IMR-90 (cell line): ENCODE measurements around the gene MYO1D. TPM values are rescaled to one million over a fixed set of nuclear protein-coding genes. Genes with fewer than 3 reads are reported as not detected.

Source experiments
- ATAC-seq: fragments of 200-7000 bp; cut with Tn5 transposase; 2 replicates; pipeline ENCODE4 v1.9.1; 2020; ENCODE audit warnings: low read depth, mild to moderate bottlenecking, moderate library complexity
- BruUV-seq: library from RNA; stranded (reverse); fragments of 400-500 nt; replicated peaks from 2 replicates; lab custom pipeline; 2021; lab: Mats Ljungman, UMichigan
- CTCF ChIA-PET: fragments of 300-600 bp; formaldehyde crosslinking; extraction: SDS; loops from one replicate; lab custom pipeline; 2021; ENCODE audit warnings: antibody characterized with exemption; lab: Yijun Ruan, JAX
- POLR2A ChIA-PET: fragments of 300-600 bp; sonication (Branson Sonifier 250); formaldehyde crosslinking; loops from one replicate; lab custom pipeline; 2022; ENCODE audit warnings: antibody characterized with exemption; ENCODE audit not compliant: unreplicated experiment; lab: Charles Lee
- DNase-seq: peaks from one replicate; pipeline ENCODE4 v3.0.0; 2013
- H2AFZ ChIP-seq: replicated peaks from 2 replicates; pipeline ENCODE3; 2013; ENCODE audit warnings: low read length, mild to moderate bottlenecking; ENCODE audit not compliant: poor library complexity
- H2AK5ac ChIP-seq: 2 replicates; pipeline ENCODE4 v1.6.1; 2013; ENCODE audit warnings: low read depth, low read length, inconsistent platforms
- H2AK9ac ChIP-seq: replicated peaks from 2 replicates; pipeline ENCODE3; 2013; ENCODE audit warnings: mild to moderate bottlenecking, low read depth, low read length, moderate library complexity; ENCODE audit not compliant: poor library complexity
- H2BK120ac ChIP-seq: 2 replicates; pipeline ENCODE4 v1.6.1; 2013; ENCODE audit warnings: low read depth, low read length, inconsistent platforms
- H2BK15ac ChIP-seq: 3 replicates; pipeline ENCODE4 v1.6.1; 2013; ENCODE audit warnings: low read depth, low read length, inconsistent platforms
- H2BK20ac ChIP-seq: 2 replicates; pipeline ENCODE4 v1.6.1; 2013; ENCODE audit warnings: low read depth, mild to moderate bottlenecking, inconsistent platforms, low read length, moderate library complexity
- H2BK5ac ChIP-seq: 2 replicates; pipeline ENCODE4 v1.6.1; 2013; ENCODE audit warnings: mild to moderate bottlenecking, low read depth, low read length, inconsistent platforms; ENCODE audit not compliant: poor library complexity, severe bottlenecking
- H3K14ac ChIP-seq: replicated peaks from 2 replicates; pipeline ENCODE4 v1.6.1; 2013; ENCODE audit warnings: low read depth, low read length, inconsistent platforms
- H3K18ac ChIP-seq: 2 replicates; pipeline ENCODE4 v1.6.1; 2013; ENCODE audit warnings: low read depth, low read length, control low read depth
- H3K23ac ChIP-seq: 2 replicates; pipeline ENCODE4 v1.6.1; 2013; ENCODE audit warnings: low read depth, low read length, inconsistent platforms
- H3K27ac ChIP-seq: 2 replicates; pipeline ENCODE4 v1.5.1; 2013; ENCODE audit warnings: mild to moderate bottlenecking, control low read depth, low read length; ENCODE audit not compliant: insufficient read depth
- H3K27me3 ChIP-seq: 2 replicates; pipeline ENCODE4 v1.6.1; 2013; ENCODE audit warnings: low read length; ENCODE audit not compliant: control insufficient read depth, insufficient read depth
- H3K36me3 ChIP-seq: 2 replicates; pipeline ENCODE4 v1.6.1; 2013; ENCODE audit warnings: low read length, mixed read lengths; ENCODE audit not compliant: control insufficient read depth, insufficient read depth
- H3K4ac ChIP-seq: 2 replicates; pipeline ENCODE4 v1.6.1; 2013; ENCODE audit warnings: low read depth, low read length, inconsistent platforms
- H3K4me1 ChIP-seq: 2 replicates; pipeline ENCODE4 v1.6.1; 2013; ENCODE audit warnings: low read length, mixed read lengths; ENCODE audit not compliant: control insufficient read depth, insufficient read depth
- H3K4me2 ChIP-seq: 2 replicates; pipeline ENCODE4 v1.6.1; 2013; ENCODE audit warnings: low read depth, mild to moderate bottlenecking, control low read depth, low read length, moderate library complexity
- H3K4me3 ChIP-seq: 2 replicates; pipeline ENCODE4 v1.5.1; 2013; ENCODE audit warnings: low read depth, mild to moderate bottlenecking, control low read depth, low read length, moderate library complexity; ENCODE audit not compliant: insufficient read depth
- H3K56ac ChIP-seq: 2 replicates; pipeline ENCODE4 v1.6.1; 2013; ENCODE audit warnings: low read length, inconsistent platforms; ENCODE audit not compliant: insufficient read depth; ENCODE audit errors: extremely low read depth
- H3K79me1 ChIP-seq, 2 experiments: 2 replicates each; pipeline ENCODE4 v1.6.1; 2013; ENCODE audit warnings: low read length in 2 of 2, inconsistent platforms in 1 of 2, low read depth in 1 of 2
- H3K9ac ChIP-seq: 2 replicates; pipeline ENCODE4 v1.6.1; 2013; ENCODE audit warnings: low read depth, low read length, control low read depth
- H3K9me1 ChIP-seq: 2 replicates; pipeline ENCODE4 v1.6.1; 2013; ENCODE audit warnings: low read length, inconsistent platforms; ENCODE audit not compliant: insufficient read depth
- H3K9me3 ChIP-seq: 2 replicates; pipeline ENCODE4 v1.6.1; 2013; ENCODE audit warnings: low read length; ENCODE audit not compliant: control insufficient read depth, insufficient read depth
- H4K20me1 ChIP-seq: 2 replicates; pipeline ENCODE4 v1.6.1; 2013; ENCODE audit warnings: low read length, inconsistent platforms; ENCODE audit not compliant: insufficient read depth
- H4K5ac ChIP-seq: 2 replicates; pipeline ENCODE4 v1.6.1; 2013; ENCODE audit warnings: mild to moderate bottlenecking, low read depth, low read length, control low read depth
- H4K8ac ChIP-seq, 2 experiments: 2 replicates each; pipeline ENCODE4 v1.6.1; 2013; ENCODE audit warnings: low read depth in 2 of 2, low read length in 2 of 2, control low read depth in 1 of 2, inconsistent platforms in 1 of 2
- H4K91ac ChIP-seq: 2 replicates; pipeline ENCODE4 v1.6.1; 2013; ENCODE audit warnings: low read depth, low read length, inconsistent platforms; ENCODE audit not compliant: insufficient read depth
- BHLHE40 ChIP-seq: fragments of 150-350 bp; IDR thresholded peaks from 2 replicates; pipeline ENCODE4 v1.6.1; 2016; ENCODE audit warnings: mild to moderate bottlenecking, low read depth, low read length
- CEBPB ChIP-seq: IDR thresholded peaks from 2 replicates; pipeline ENCODE4 v1.6.1; 2012; ENCODE audit warnings: low read depth, low read length, improper control_type of control experiment
- FOS ChIP-seq: fragments of 150-350 bp; IDR thresholded peaks from 2 replicates; pipeline ENCODE4 v1.6.1; 2016; ENCODE audit warnings: low read depth, low read length
- MAFK ChIP-seq: IDR thresholded peaks from 2 replicates; pipeline ENCODE4 v1.6.1; 2012; ENCODE audit warnings: low read depth, low read length, improper control_type of control experiment
- MAZ ChIP-seq: IDR thresholded peaks from 2 replicates; pipeline ENCODE4 v1.6.1; 2012; ENCODE audit warnings: low read depth, mild to moderate bottlenecking, low read length, improper control_type of control experiment, moderate library complexity, borderline replicate concordance
- MXI1 ChIP-seq: IDR thresholded peaks from 2 replicates; pipeline ENCODE4 v1.6.1; 2012; ENCODE audit warnings: low read depth, mild to moderate bottlenecking, low read length, moderate library complexity, borderline replicate concordance
- NFE2L2 ChIP-seq: fragments of 150-350 bp; IDR thresholded peaks from 2 replicates; pipeline ENCODE4 v1.6.1; 2016; ENCODE audit warnings: low read depth, mild to moderate bottlenecking, low read length
- POLR2A ChIP-seq: IDR thresholded peaks from 2 replicates; pipeline ENCODE4 v1.6.1; 2012; ENCODE audit warnings: mild to moderate bottlenecking, low read depth, low read length
- RAD21 ChIP-seq: IDR thresholded peaks from 2 replicates; pipeline ENCODE4 v1.6.1; 2012; ENCODE audit warnings: low read length, improper control_type of control experiment
- RCOR1 ChIP-seq: IDR thresholded peaks from 2 replicates; pipeline ENCODE4 v1.6.1; 2012; ENCODE audit warnings: mild to moderate bottlenecking, low read length, improper control_type of control experiment; ENCODE audit not compliant: insufficient replicate concordance
- RFX5 ChIP-seq: IDR thresholded peaks from 2 replicates; pipeline ENCODE4 v1.8.0; 2012; ENCODE audit warnings: low read depth, mild to moderate bottlenecking, low read length, moderate library complexity
- SMC3 ChIP-seq: fragments of 150-350 bp; IDR thresholded peaks from 2 replicates; pipeline ENCODE4 v1.6.1; 2016; ENCODE audit warnings: low read depth, mild to moderate bottlenecking, antibody characterized with exemption, low read length, moderate library complexity
- WGBS, 2 experiments: methylation state at CpG; one replicate each; pipeline versions ENCODE4 v1.1.5 to v1.1.7; 2013; ENCODE audit warnings: missing lambda C conversion rate in 2 of 2; ENCODE audit not compliant: insufficient read length in 1 of 2; ENCODE audit errors: extremely low coverage in 2 of 2; 5-methylcytosine and 5-hydroxymethylcytosine counted together
- dilution Hi-C: fragments of 300-500 bp; cut with HindIII; formaldehyde crosslinking; loops from one replicate; pipeline ENCODE4 v1.14.3; 2018; ENCODE audit warnings: low sequenced_read_pairs; ENCODE audit not compliant: unreplicated experiment
- in situ Hi-C: fragments of 300-500 bp; cut with MboI; formaldehyde crosslinking; loops from 3 replicates; pipeline ENCODE4 v1.14.3; 2019; ENCODE audit warnings: low sequenced_read_pairs, inconsistent platforms, mixed read lengths
- intact Hi-C: fragments of 100-400 bp; cut with micrococcal nuclease; formaldehyde crosslinking; loops from 2 replicates; pipeline ENCODE4 v1.10.0; 2022
- polyA plus RNA-seq, 3 experiments: library from polyadenylated mRNA; depleted of rRNA; stranded (reverse); fragments of >200 nt; gene quantifications; 2 replicates each; pipeline ENCODE4 v1.2.3, GENCODE V29; 2012; ENCODE audit warnings: low replicate concordance in 1 of 3
- total RNA-seq: library from RNA; depleted of rRNA; stranded (reverse); fragments of >200 nt; gene quantifications from 2 replicates; pipeline ENCODE4 v1.2.3, GENCODE V29; 2012
- TF ChIP-seq, protein P1 (sequence below): fragments of 150-350 bp; IDR thresholded peaks from 2 replicates; pipeline ENCODE4 v1.6.1; 2017; ENCODE audit warnings: mild to moderate bottlenecking, antibody characterized with exemption, low read length, low read depth
- TF ChIP-seq, protein P2 (sequence below): fragments of 150-350 bp; IDR thresholded peaks from 2 replicates; pipeline ENCODE4 v1.6.1; 2016; ENCODE audit warnings: low read depth, mild to moderate bottlenecking, low read length, moderate library complexity, borderline replicate concordance
- TF ChIP-seq, protein P3 (sequence below): conservative IDR thresholded peaks from 2 replicates; pipeline ENCODE4 v1.5.1; 2012; ENCODE audit warnings: mild to moderate bottlenecking, low read depth, low read length, improper control_type of control experiment

The MYO1D gene
- total and polyA plus RNA-seq, 2 of the 4 experiments (the other 2 are of a cell fraction), result 0.63 to 0.90 TPM

DNA sequence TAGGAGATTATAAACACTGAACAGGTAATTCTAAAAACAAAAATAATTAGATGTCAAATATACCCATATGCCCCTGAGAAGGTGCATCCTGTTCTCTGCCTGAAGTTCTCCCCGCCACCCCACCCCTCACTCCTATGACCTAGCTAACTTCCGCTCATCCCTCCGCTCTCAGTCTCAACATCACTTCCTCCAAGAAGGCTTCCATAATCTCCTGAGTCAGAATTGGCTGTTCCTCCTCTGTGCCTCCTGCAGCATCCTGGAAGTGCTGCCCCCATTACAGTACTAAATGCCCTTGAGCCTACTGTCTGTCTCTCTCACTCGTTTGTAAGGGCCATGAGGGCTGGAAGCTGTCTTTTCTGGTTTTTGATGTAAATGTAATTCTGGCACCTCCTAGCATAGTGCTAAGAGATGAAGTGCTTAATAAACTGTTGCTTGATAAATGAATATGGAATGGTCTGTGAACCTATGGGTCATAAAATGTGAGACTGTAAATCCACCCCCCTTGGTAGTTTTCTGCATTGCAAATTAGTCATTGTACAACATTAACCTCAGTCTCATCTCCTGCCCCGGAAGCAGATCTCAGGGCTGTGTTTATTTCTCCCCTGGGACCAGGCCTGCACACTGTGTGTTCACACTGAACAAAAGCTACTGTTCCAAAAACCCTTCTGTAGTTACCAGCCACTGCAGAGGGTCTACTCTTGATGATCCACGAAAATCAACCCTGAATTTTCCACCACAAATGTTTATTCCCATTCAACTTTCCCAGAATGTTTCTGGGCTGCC, 3.9 kb upstream of the MYO1D start:
- Histone ChIP-seq H3K27ac (no peak overlapping the region), H2BK15ac (no peak overlapping the region), H3K56ac (no peak overlapping the region), H3K79me1 (no peaks in the 10 kb centered on the region), H4K8ac (no peak overlapping the region), H3K23ac (no peak overlapping the region), H3K36me3 (no peaks in the 10 kb centered on the region), H2BK20ac (no peak overlapping the region), H3K4ac (no peak overlapping the region), H2BK120ac (no peak overlapping the region), H2AK9ac (no peak overlapping the region), H2BK5ac (no peak overlapping the region), H3K14ac (no peak overlapping the region), H3K9me3 (no peaks in the 10 kb centered on the region), H2AK5ac (no peak overlapping the region), H3K9me1 (no peaks in the 10 kb centered on the region), H3K18ac (no peak overlapping the region), H4K5ac (no peak overlapping the region), H3K27me3 (peaks cover 4% of the 10 kb centered on the region; the same call in 1 of the 2 replicates), H4K91ac (no peak overlapping the region), H3K4me2 (no peak overlapping the region), H2AFZ (no peak overlapping the region), H3K4me1 (peaks cover 2% of the 10 kb centered on the region), H3K9ac (no peak overlapping the region), H4K20me1 (no peaks in the 10 kb centered on the region), H3K4me3 (no peak overlapping the region)
- ATAC-seq (no peak), DNase-seq (no peak)
- BruUV-seq, result no TSS peak
- WGBS, 2 experiments, result 38% methylated on average over 3 of the region's 6 CpGs; no CpG with 5 or more reads in 1 of the 2 experiments
- intact Hi-C loops (no loop called here), dilution Hi-C loops (no loop called here), in situ Hi-C loops (no loop called here)
- ChIA-PET POLR2A (interaction anchor here (0.6 kb wide), 1 partner anchor 347 kb away, joined by 3 read pairs; no protein-coding TSS in a partner anchor), CTCF (no interaction called here)
- TF ChIP-seq RAD21 (no peak), RFX5 (no peak), MAZ (no peak), MAFK (no peak), RCOR1 (no peak), NFE2L2 (no peak), SMC3 (no peak), CEBPB (no peak), POLR2A (no peak), BHLHE40 (no peak), FOS (no peak), MXI1 (no peak)
- TF ChIP-seq, protein P1, sequence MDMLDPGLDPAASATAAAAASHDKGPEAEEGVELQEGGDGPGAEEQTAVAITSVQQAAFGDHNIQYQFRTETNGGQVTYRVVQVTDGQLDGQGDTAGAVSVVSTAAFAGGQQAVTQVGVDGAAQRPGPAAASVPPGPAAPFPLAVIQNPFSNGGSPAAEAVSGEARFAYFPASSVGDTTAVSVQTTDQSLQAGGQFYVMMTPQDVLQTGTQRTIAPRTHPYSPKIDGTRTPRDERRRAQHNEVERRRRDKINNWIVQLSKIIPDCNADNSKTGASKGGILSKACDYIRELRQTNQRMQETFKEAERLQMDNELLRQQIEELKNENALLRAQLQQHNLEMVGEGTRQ, result no peak
- TF ChIP-seq, protein P2, sequence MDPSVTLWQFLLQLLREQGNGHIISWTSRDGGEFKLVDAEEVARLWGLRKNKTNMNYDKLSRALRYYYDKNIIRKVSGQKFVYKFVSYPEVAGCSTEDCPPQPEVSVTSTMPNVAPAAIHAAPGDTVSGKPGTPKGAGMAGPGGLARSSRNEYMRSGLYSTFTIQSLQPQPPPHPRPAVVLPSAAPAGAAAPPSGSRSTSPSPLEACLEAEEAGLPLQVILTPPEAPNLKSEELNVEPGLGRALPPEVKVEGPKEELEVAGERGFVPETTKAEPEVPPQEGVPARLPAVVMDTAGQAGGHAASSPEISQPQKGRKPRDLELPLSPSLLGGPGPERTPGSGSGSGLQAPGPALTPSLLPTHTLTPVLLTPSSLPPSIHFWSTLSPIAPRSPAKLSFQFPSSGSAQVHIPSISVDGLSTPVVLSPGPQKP, result no peak
- TF ChIP-seq, protein P3, sequence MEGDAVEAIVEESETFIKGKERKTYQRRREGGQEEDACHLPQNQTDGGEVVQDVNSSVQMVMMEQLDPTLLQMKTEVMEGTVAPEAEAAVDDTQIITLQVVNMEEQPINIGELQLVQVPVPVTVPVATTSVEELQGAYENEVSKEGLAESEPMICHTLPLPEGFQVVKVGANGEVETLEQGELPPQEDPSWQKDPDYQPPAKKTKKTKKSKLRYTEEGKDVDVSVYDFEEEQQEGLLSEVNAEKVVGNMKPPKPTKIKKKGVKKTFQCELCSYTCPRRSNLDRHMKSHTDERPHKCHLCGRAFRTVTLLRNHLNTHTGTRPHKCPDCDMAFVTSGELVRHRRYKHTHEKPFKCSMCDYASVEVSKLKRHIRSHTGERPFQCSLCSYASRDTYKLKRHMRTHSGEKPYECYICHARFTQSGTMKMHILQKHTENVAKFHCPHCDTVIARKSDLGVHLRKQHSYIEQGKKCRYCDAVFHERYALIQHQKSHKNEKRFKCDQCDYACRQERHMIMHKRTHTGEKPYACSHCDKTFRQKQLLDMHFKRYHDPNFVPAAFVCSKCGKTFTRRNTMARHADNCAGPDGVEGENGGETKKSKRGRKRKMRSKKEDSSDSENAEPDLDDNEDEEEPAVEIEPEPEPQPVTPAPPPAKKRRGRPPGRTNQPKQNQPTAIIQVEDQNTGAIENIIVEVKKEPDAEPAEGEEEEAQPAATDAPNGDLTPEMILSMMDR, result no peak
